Stimulated activated CD8-positive, alpha-beta memory T cell treated with anti-CD3 and anti-CD28 coated beads, Interleukin-12 subunit alpha, Interleukin-12 subunit beta, amount 100 ng/mL, for 24 hours (primary cell): ENCODE results near the gene DLG2.
"Not testable (repeated sequence)": the region's sequence is repeated elsewhere in the genome, so short reads cannot be mapped to it uniquely, and the experiment has no call there.

Source experiments
- DNase-seq: peaks from one replicate; pipeline ENCODE4 v3.0.0-alpha.2; 2020; ENCODE audit errors: extremely low read depth

Gene DLG2

DNA sequence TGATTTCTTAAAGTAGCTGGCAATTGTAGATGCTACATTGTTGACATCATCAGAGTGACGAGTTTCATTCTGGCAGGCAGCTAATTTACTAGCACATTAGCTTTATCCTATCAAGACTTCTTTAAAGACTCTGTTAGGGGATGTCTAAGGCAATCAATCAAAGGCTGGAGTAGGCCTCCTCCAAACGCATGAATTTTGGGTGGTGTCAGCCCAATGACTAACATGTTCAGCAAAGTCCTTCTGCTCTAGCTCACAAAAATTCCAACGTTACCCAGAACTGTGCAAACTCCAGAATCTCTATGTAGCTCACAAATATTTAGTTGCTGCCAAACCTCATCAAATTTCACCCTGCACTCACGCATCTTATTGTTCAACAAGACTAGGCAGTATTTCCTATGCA is 395.6 kb downstream of the DLG2 start:
- no peak for DNase-seq

DNA sequence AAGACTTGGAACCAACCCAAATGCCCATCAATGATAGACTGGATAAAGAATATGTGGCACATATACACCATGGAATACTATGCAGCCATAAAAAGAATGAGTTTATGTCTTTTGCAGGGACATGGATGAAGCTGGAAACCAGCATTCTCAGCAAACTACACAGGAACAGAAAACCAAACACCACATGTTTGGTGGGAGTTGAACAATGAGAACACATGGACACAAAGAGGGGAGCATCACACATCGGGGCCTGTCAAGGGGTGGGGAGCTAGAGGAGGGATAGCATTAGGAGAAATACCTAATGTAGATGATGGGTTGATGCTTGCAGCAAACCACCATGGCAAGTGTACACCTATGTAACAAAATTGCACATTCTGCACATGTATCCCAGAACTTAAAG is 397.4 kb downstream of the DLG2 start:
- DNase-seq, result not testable (repeated sequence)

GRCh38 chr11:85196968-85197367 is 430.2 kb downstream of the DLG2 start:
- no peak for DNase-seq

DNA sequence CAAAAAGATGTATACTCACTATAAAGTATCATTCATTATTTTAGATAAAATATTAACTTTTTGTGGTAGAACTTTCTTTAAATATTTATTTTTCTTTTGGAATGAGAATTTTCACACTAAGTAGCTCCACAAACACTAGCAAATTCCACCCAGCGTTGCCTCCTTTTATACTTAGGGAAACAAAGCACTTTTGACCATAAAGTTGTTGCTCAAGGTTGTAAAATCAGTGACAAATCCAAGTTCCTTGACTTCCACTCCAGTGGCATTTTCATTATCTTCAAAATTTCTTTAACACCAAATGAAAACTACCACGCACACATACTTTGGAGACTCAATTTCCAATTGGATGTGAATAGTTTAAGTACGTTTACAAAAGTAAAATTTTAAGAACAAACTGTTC is 431.2 kb downstream of the DLG2 start:
- no peak for DNase-seq

DNA sequence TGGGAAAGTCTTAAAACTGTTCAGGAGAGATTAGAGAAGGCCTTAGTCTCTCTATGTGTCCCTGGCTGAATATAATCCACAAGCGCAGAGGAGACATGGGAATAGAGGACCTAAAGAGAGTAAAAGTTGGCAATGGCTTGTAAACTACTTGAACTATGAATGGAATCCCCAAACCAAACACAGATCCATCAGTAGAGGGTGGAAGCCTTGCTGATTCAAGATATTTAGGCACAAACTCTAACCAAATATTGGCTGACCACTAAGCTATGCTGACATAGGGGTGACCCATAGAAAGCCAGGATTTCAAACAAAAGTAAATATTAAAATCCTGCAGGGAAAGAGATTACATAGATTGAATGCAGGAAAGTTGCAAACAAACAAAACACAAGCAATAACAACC is 439.2 kb downstream of the DLG2 start:
- DNase-seq, result no peak

GRCh38 chr11:85184721-85185120 is 442.4 kb downstream of the DLG2 start:
- DNase-seq, result no peak

- no peak for DNase-seq
Observed at GRCh38 chr11:85182441-85183387, 444.4 kb downstream of the DLG2 start.

- no peak for DNase-seq
Observed at GRCh38 chr11:85180528-85180927, 446.6 kb downstream of the DLG2 start.

GRCh38 chr11:85171648-85172257 is 455.4 kb downstream of the DLG2 start:
- DNase-seq, result no peak

- DNase-seq, result no peak
Observed at GRCh38 chr11:85170184-85170583, 457.0 kb downstream of the DLG2 start.

GRCh38 chr11:85167471-85167870 is 459.7 kb downstream of the DLG2 start:
- no peak for DNase-seq

- DNase-seq, result no peak
Observed at GRCh38 chr11:85167038-85167437, 460.1 kb downstream of the DLG2 start.

GRCh38 chr11:85165819-85166218 is 461.3 kb downstream of the DLG2 start:
- no peak for DNase-seq

DNA sequence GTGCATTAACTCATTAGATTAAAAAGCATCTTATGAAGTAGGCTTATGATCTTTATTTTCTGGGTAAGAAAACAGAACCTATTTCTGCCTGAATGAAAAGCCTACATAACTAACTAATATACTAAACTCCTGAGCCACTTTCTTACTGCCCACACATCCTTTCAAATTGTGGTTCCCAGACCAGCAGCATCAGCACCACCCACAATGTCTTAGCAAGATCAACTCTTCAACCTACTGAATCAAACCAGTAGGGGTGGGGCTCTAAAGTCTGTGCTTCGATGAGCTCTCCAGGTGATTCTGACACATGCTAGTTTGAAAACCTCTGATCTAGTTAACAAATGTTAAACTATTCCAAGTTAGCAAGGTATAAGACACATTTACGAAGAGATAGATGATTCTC is 462.4 kb downstream of the DLG2 start:
- no peak for DNase-seq

DNA sequence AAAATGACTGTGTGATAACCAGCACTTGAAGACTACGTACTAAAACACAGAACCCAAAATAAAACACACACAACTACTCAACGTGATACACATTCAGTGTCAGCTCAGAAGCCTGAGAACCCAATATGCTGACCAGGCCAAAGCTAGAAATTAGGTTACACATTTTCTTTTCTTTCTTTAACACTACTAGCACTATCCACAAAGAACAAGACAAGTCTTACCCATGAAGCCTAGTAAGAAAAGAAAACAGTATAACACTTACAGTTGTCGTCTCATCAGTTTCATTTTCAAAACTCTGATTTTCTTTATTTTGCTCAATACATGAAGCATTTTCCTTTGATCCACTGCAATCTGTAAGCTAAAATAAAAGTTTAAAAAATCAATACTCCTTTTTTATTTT is 472.9 kb downstream of the DLG2 start:
- DNase-seq, result no peak

GRCh38 chr11:85137597-85137996 is 489.5 kb downstream of the DLG2 start:
- no peak for DNase-seq

GRCh38 chr11:85133636-85134035 is 493.5 kb downstream of the DLG2 start:
- DNase-seq, result no peak

GRCh38 chr11:85132851-85133585 is 494.1 kb downstream of the DLG2 start:
- no peak for DNase-seq

DNA sequence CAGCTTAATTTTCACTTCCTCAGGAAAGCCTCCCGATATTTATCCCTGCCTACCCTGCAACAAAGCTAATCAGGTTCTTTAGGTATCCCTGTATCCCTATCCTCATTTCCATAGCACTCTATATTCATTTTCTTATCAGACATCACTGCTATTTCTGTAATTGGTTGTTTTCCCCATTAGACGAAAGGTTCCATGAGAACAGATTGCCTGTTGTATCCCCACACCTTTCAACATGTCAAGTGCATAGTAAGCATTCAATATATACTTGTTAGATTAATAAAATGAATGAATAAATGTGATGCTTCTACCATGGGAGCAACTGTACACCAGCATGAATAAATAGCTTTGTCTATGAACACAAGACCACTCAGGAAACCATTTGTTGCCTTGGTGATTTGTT is 499.8 kb downstream of the DLG2 start:
- no peak for DNase-seq

DNA sequence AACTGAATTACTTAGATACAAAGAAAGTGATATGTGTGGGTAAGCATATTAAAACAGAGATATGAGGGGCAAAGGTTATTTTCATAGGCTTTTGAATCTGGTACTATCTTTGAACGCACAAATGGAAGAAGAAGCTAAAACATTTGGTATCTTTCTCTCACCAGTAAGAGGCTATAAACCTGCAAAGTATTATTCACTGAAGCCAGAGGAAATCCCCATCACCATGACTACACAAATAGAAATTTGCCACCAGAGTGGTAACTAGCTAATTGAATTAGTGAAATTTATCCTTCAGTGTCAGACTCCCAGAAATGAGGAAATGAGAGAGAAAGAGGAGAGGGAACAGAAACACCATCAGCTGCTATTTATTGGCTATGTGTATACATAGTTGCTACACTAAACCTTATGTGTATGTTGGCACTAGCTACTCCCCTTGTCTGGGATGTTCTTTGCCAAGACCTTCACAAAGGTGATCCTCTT is 503.4 kb downstream of the DLG2 start:
- no peak for DNase-seq

- DNase-seq, result no peak
Observed at GRCh38 chr11:85118151-85118550, 509.0 kb downstream of the DLG2 start.

DNA sequence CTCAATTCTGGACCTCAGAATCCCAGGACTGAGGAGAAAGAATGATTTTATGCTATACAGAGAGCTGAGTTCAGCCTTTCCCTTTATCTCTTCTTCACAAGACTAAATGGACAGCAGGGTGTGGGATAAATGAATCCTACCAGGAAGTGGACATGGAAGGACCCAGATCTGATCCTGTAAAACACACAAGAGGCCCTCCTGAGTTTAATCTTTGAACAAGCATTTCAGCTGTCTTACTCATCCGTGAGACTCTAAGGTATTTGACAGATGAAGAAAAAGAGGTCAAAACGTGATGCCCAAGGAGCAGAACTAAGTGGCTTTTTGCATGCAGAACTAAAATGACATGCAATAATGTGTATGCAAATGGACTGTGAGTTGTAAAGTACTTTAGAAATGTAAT is 511.3 kb downstream of the DLG2 start:
- DNase-seq, result no peak
